ENCODE measurements around the gene WDR43. TPM values are rescaled to one million over a fixed set of nuclear protein-coding genes. Genes with fewer than 3 reads are reported as not detected.

WDR43 gene
- total and polyA plus RNA-seq, 4 donors = 9.0 to 53.1 (median 29.3) TPM

Other genes with a start within 250 kb of the WDR43 start
- gene PPP1CB, start 142.8 kb upstream of the WDR43 start, total RNA-seq = 100 to 1,000 TPM; 386 to 484 TPM
- 100 to 1,000 TPM; 187 to 370 TPM for gene PPP1CB, start 142.8 kb upstream of the WDR43 start, polyA plus RNA-seq
- gene SPDYA, start 83.8 kb upstream of the WDR43 start, total RNA-seq = 1 to 10 TPM; 2.8 to 5.3 TPM
- gene SPDYA, start 83.8 kb upstream of the WDR43 start, polyA plus RNA-seq = under 1 TPM in 1 of 2 donors, not detected in 1; 0.59 TPM
- gene TRMT61B, start 24.4 kb upstream of the WDR43 start, total RNA-seq = 10 to 100 TPM in 1 of 2 donors, 1 to 10 TPM in 1; 8.1 to 14.7 TPM
- gene TRMT61B, start 24.4 kb upstream of the WDR43 start, polyA plus RNA-seq = 10 to 100 TPM; 14.1 to 15.9 TPM
- gene TOGARAM2, start 86.6 kb downstream of the WDR43 start, total RNA-seq = under 1 TPM; 0.65 to 0.78 TPM
- gene TOGARAM2, start 86.6 kb downstream of the WDR43 start, polyA plus RNA-seq = 1 to 10 TPM in 1 of 2 donors, under 1 TPM in 1; 0.50 to 2.2 TPM
- gene PCARE, start 179.9 kb downstream of the WDR43 start, total RNA-seq = not detected
- gene PCARE, start 179.9 kb downstream of the WDR43 start, polyA plus RNA-seq = under 1 TPM in 1 of 2 donors, not detected in 1; 0.13 TPM
- 10 to 100 TPM; 50.1 to 52.3 TPM for gene CLIP4, start 220.7 kb downstream of the WDR43 start, total RNA-seq
- gene CLIP4, start 220.7 kb downstream of the WDR43 start, polyA plus RNA-seq = 10 to 100 TPM in 1 of 2 donors, 1 to 10 TPM in 1; 7.6 to 13.5 TPM